Caki2 (cell line): ENCODE results near the gene PRLH. TPM values are rescaled to one million over a fixed set of nuclear protein-coding genes. Genes with fewer than 3 reads are reported as not detected.
"Not testable (repeated sequence)": the region's sequence is repeated elsewhere in the genome, so short reads cannot be mapped to it uniquely, and the experiment has no call there.

ENCODE experiments used
- DNase-seq: peaks from one replicate; pipeline ENCODE4 v3.0.0-alpha.2; 2015; ENCODE audit warnings: low read depth
- in situ Hi-C: cut with HindIII; loops from 2 replicates; pipeline ENCODE4 v1.10.0; 2016; ENCODE audit warnings: low sequenced_read_pairs, low pct_unique_long_range_greater_than_20kb, mixed read lengths
- total RNA-seq: library from RNA; depleted of rRNA; stranded (reverse); fragments of >200 nt; shearing (Covaris generic); gene quantifications from 2 replicates; pipeline ENCODE4 v1.2.3, GENCODE V29; 2014; ENCODE audit warnings: low replicate concordance

Gene PRLH
- total RNA-seq, 1 experiment from 2014 or later = not detected

DNA sequence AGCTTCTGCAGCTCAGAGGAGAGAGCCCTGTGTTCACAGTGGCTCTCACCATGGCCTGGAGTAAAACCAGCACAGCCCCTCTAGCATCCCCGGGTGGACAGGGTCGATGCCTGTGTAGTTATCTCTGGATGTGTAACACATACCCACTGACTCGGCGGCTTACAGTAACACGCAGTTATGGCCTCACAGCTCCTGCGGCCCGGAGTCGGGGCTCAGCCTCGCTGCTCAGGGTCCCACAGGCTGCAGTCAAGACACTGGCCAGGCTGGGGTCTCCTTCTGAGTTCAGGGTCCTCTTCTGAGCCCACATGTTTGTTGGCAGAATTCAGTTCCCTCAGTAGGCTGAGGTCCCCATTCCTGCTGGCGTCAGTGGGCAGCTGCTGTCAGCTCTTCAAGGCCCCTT lies 26.7 kb downstream of the PRLH start:
- in situ Hi-C loops = no loop called here
- no peak for DNase-seq

DNA sequence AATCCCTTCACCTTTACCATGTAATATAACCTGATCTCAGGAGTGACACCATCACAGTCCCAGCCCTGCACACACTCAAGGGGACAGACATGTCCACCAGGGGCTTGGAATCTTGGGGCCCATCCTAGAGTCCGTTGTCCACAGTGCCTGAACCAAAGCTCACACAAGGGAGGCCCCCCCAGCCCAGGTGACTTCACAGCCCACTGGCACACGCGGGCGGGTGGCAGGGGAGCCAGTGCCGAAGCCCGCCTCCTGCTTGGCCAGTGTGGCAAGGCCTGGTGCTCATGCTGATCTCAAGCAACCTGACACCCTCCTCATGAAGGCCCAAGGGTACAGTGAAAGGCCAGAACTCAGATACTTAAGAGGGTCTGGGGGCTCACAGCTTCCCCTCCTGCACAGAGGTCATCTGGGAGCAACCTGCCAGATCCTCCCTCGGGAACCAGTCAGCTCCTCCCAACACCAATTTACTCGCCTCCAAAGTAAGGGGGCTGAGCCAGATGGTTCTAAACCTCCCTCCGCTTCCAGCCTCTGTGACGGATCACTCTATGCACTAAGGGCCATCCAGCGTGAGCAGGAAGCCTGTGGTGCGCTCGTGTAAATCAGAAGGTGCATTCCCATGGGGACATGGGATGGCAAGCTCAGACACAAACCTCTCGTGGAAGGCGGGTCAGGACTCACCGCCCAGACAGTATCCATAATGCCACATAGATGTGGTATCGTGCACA lies 27.4 kb downstream of the PRLH start:
- no peak for DNase-seq
- in situ Hi-C loops = no loop called here

GRCh38 chr2:237594514-237594871 lies 28.1 kb downstream of the PRLH start:
- in situ Hi-C loops = no loop called here

GRCh38 chr2:237595829-237596519 lies 29.6 kb downstream of the PRLH start:
- in situ Hi-C loops, DNase-seq: not testable (repeated sequence)

More at GRCh38 chr2:237594514-237594871, 28.1 kb downstream of the PRLH start:
- no peak for DNase-seq

GRCh38 chr2:237596520-237597195 lies 30.3 kb downstream of the PRLH start:
- DNase-seq = no peak
- in situ Hi-C loops = no loop called here

DNA sequence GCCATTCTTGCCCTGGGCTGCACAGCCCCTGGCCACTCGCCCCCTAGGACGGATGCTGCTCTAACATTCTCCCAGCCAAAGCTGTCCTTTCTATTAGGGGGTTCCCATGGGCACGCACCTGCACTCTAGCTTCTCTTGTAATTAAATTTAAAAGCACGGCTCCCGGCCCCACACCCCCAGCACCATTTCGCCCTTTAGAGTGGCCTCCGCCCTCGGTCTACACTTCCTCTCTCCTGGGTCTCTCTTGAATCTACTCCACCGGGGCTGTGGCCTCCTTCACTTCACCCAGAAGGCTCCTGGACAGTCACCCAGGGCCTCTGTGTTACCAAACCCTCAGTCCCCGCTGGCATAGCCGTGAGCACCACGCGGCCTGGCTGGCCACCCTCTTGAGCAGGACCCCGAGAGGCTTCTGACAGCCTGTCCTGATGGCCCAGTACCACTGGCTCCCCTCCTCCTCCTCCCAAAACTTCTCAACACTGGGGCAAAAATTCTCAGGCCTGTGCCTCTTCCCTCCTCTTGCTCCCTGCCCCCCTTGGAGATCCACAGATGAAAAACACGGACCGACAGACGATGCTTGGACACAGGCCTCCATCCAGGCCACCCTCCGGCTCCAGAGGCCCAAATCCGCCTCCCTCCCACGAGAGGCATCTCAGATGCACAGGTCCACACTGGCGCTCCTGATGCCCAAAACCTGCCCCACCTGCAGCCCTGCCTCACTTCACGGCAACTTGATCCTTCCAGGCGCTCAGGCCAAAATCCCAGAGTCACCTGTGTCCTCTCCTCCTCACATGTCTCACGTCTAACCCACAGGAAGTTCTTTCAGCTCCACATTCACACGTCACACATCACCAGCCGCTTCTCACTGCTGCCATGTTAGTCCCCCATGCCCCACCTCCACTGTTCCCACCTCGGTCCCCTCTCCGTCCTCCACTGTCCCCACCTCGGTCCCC lies 31.1 kb downstream of the PRLH start:
- in situ Hi-C loops = no loop called here
- no peak for DNase-seq

DNA sequence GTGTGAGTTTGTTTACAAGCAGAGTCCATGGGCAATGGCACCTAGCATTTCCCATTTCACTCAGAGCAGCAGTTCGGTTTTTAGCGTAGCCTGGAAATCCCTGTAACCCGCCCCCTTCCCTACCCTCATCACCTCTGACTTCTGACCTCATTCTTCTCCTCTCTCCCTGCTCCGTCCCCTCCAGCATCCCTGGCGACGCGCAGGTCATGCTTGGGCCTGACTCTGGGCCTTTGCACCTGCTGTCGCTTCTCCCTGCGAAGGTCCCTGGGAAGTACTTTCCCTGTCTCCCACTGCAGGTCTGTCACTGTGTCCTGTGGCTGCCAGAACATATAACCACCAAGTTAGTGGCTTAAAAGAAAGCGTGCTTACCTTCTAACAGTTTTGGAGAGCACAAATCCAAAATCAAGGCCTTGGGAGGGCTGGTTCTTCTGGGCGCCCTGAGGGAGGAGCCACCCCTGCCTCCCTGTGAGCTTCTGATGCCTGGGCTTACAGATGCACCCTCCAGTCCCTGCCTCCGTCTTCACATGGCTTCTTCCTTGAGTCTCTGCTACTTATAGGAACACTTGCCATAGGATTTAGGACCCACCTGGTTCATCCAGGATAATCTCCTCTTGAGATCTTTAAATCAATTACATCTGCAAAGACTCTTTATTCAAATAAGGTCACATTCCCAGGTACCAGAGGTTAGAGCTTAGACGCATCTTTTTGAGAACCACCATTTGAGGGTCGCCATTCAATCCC lies 32.3 kb downstream of the PRLH start:
- in situ Hi-C loops = no loop called here
- no peak for DNase-seq

DNA sequence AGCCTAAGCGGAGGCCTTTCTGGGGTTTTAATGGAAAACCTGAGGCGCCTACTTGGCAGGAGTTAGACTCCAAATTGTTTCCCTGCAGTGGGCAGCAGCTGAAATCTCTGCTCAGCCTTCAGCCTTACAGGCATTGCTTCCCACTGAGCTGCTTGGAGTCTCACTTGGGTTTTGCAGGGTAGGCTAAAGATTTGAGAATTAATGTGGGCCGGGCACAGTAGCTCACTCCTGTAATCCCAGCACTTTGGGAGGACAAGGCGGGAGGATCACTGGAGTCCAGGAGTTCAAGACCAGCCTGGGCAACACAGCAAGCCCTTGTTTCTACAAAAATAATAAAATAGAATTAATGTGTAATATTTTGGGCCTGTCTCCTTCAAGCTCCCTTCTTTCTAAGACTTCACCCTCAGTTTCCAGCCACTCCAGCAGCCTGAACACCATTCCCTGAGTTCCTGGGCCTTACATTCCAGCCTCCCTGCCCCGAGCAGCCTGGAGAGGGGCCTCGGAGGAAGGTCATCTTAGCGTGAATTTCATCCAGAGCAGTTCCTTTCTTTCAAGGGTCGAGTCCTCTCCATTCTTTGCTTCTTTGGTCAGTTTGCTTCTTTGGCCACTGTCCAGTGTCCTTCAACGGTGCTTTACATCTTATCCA lies 33.2 kb downstream of the PRLH start:
- no peak for DNase-seq
- in situ Hi-C loops = no loop called here

GRCh38 chr2:237600205-237600846 lies 34.0 kb downstream of the PRLH start:
- in situ Hi-C loops = no loop called here
- DNase-seq = no peak

DNA sequence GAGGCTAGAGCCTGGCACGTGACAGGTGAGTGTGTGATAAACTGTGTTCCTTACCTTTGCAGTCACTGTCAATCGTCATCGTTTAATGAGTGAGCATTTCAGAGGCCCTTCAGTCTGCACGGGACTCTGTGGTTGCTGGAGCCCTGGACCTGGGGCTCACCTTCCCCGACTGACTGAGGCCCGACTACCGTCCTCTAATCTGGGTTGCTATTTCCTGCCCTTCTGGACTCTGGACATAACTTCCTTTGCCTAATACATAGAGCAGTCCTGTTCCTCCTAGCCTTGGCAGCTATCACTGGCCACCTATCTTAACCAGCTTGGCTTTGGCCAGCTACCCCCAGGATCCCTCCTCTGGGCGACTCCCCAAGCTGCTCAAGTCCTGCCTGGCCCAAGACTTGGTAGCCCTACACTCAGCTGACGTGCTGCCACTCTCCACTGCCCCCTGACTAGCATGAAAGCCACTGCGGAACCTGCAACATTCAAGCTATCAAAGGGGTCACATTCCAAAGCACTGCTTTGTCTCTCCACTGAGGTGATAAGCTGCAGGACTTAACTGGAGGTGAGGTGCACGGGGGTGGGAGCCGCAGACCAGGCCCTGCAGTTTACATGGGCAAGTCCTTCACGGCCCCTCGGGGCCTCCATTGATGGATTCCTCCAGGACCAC lies 35.2 kb downstream of the PRLH start:
- DNase-seq = no peak
- in situ Hi-C loops = no loop called here

DNA sequence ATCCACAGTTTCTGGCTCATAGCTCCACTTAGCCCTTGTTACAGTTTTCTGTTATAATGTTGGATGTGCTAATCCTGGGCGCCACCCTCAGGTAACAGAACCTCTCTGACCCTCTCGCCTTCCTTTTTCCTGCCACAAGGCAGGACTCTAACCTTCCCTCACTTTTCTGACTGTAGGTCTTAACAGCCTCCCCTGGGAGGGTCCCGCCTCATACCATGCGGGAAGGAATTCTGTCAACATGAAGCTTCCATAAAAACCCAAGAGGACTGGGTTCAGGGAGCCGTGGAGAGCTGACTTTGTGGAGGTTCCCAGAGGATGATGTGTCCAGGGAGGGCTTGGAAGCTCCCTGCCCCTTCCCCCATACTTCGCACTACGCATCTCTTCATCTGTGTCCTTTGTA lies 36.0 kb downstream of the PRLH start:
- no peak for DNase-seq
- in situ Hi-C loops = no loop called here

DNA sequence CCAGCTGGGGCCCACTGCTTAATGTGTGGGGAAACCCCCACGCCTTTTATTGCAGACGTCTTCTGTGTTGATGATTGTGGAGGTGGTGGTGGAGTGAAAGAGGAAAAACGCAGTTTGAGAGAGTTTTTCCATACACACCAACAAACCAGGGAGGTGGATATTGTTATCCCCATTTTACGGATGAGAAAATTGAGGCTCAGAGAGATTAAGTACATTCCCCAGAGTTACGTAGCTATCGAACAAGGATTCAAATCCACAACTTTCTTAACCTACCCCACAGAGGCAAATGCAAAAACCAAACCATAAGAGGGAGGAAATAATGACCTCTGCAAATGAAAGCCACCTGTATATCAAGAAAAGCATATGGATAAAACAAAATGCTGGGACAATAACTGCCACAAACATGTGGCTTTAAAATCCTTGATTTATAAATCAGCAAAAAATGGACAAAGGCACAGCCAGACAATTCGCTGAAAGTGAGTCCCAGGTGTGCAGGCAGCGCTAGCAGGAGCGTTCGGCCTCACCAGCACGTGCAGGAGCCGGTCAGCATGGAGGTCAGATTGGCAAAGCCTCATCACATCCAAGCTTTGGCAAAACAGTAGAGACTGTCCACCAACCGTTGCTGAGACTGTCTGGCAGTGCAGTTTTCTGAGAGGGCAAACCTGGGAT lies 36.8 kb downstream of the PRLH start:
- no peak for DNase-seq
- in situ Hi-C loops = no loop called here

- in situ Hi-C loops = no loop called here
Observed at GRCh38 chr2:237603718-237604362, 37.5 kb downstream of the PRLH start.

DNA sequence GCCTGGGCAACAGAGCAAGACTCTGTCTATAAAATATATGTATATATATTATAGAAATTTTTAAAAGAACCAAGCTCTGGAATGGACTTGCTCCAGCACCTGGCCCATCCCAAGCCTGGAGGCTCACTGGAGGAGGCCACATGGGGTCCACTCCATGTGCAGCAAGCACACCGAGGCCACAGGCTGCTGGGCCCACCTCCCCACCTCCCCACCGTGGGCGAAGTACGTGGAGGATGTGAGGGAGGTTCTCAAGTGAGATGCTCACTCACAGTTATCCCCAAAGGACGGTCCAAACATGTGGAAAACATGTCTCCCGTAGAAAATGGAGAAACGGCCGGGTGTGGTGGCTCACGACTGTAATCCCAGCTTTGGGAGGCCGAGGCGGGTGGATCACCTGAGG lies 38.0 kb downstream of the PRLH start:
- in situ Hi-C loops = no loop called here
- DNase-seq = no peak

More at GRCh38 chr2:237603718-237604362, 37.5 kb downstream of the PRLH start:
- no peak for DNase-seq

- in situ Hi-C loops = no loop called here
- DNase-seq = no peak
Observed at GRCh38 chr2:237604960-237605359, 38.6 kb downstream of the PRLH start.
